Upper lobe of left lung (tissue), 6 donors: ENCODE data around the gene NUP98. TPM values are rescaled to one million over a fixed set of nuclear protein-coding genes. Genes with fewer than 3 reads are reported as not detected.

Source experiments
- ATAC-seq, 2 donors: fragments of 200-7000 bp; cut with Tn5 transposase; one replicate each; pipeline ENCODE4 v1.9.1; 2022; ENCODE audit warnings: mild to moderate bottlenecking in 2 of 2, moderate library complexity in 2 of 2; ENCODE audit not compliant: low FRiP score in 2 of 2
- DNase-seq, 2 donors: peaks; one replicate each; pipeline ENCODE4 v3.0.0-alpha.2; 2019 to 2020
- H3K27ac ChIP-seq, 4 donors: fragments of 200-600 bp; sonication (generic); one replicate each; pipeline ENCODE4 v1.5.1; 2016 to 2019
- H3K27me3 ChIP-seq, 4 donors: fragments of 200-600 bp; sonication (generic); one replicate each; pipeline ENCODE4 v1.5.1; 2017 to 2019
- H3K36me3 ChIP-seq, 4 donors: fragments of 200-600 bp; sonication (generic); one replicate each; pipeline ENCODE4 v1.5.1; 2016 to 2019
- H3K4me1 ChIP-seq, 4 donors: fragments of 200-600 bp; sonication (generic); one replicate each; pipeline ENCODE4 v1.5.1; 2018 to 2019
- H3K4me3 ChIP-seq, 4 donors: fragments of 200-600 bp; sonication (generic); one replicate each; pipeline ENCODE4 v1.5.1; 2017 to 2019; ENCODE audit warnings: mild to moderate bottlenecking in 2 of 4, moderate library complexity in 1 of 4
- H3K9me3 ChIP-seq, 4 donors: fragments of 200-600 bp; sonication (generic); one replicate each; pipeline ENCODE4 v1.5.1; 2018 to 2019
- EP300 ChIP-seq, 4 donors: sonication (generic); formaldehyde crosslinking; IDR thresholded peaks; one replicate each; pipeline ENCODE4 v1.5.1; 2017; ENCODE audit warnings: antibody characterized with exemption in 4 of 4, control low read depth in 2 of 4
- POLR2A ChIP-seq, 4 donors: fragments of 450-650 bp; IDR thresholded peaks; one replicate each; pipeline ENCODE4 v1.5.1; 2016 to 2017; ENCODE audit warnings: antibody characterized with exemption in 4 of 4, mild to moderate bottlenecking in 2 of 4
- POLR2AphosphoS5 ChIP-seq, 2 donors: sonication (generic); formaldehyde crosslinking; IDR thresholded peaks; one replicate each; pipeline ENCODE4 v1.5.1; 2017; ENCODE audit warnings: antibody characterized with exemption in 2 of 2
- WGBS, 2 donors: methylation state at CpG; one replicate each; pipeline ENCODE4 v1.1.5; 2017 to 2018; 5-methylcytosine and 5-hydroxymethylcytosine counted together
- total RNA-seq, 6 donors: library from RNA; depleted of rRNA in 4 of 6; stranded (reverse); fragments of >200 nt in 4 of 6; gene quantifications; one replicate each; pipeline versions ENCODE4 v1.1.0 to v1.2.1, GENCODE V29; 2016 to 2021
- TF ChIP-seq, protein P1 (sequence below), 6 experiments: fragments of 450-650 bp in 4 of 6; fragments of 200-600 bp in 2 of 6; sonication (generic) in 2 of 6; IDR thresholded peaks; one replicate each; pipeline ENCODE4 v1.5.1; 2016 to 2019; ENCODE audit warnings: antibody characterized with exemption in 6 of 6
- donor health status: DM: no; HTN: no; CAD: no; lungs with moderate emphysema.
- donor health status: DM: no; HTN: yes; CAD: no; lungs with severe emphysema.

Gene NUP98
- total RNA-seq, 6 donors from 2014 or later: 66.6 to 127 (median 86.1) TPM

DNA sequence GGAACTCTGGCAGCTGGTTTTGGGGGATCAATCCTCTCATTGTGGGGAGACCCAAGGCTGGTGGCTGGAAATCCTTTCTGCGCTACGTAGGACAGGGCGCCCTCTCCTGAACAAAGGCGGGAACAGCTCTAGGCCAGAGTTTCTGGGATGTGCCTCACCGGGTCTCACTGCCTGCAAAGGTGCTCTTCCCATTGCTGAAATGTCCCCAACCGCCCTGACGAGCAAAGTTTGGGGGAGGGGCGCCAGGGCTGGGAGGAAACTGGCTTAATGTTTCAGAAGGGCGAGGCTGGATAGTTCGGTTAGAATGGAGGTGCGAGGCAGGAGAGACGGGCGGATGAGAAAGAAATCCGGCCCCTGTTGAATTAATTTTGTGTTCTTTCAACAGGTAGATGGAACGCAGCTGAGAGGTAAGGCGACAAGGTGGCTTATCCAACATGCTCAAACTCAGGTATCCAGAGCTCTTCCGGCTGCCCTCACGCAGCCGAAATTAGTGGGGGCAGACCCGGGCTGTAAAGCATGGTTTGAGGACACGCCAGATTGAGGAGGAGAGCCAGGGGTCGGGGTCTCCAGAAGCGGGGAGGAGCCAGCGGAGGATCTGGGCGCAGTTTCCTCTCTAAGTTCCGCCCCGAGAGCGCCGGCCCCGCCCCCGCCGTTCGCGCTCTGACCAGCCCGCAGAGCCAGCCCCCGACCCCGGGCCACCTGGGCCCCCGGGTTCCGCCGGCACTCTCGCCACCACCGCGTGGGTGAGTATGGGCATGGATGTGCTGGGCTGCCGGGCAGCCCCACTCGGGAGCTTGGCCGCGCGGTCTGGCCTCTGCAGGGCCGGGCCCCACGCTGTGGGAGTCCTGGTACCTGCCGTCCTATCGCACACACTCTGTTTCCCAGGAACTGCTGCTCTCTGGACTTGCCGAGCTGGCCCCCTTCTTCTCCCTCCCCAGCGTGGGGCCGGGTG, 10.8 kb upstream of the NUP98 start, which contains the start of gene PGAP2:
TSS of gene PGAP2 (plus strand) at position 652 of the 952 bp plus-strand sequence. CDS start 2,700 bp downstream, outside the sequence.
- H3K4me3 ChIP-seq: peak within 1 kb of the TSS; percentile 37 to 93 (median 73)
- TF ChIP-seq, protein P1, sequence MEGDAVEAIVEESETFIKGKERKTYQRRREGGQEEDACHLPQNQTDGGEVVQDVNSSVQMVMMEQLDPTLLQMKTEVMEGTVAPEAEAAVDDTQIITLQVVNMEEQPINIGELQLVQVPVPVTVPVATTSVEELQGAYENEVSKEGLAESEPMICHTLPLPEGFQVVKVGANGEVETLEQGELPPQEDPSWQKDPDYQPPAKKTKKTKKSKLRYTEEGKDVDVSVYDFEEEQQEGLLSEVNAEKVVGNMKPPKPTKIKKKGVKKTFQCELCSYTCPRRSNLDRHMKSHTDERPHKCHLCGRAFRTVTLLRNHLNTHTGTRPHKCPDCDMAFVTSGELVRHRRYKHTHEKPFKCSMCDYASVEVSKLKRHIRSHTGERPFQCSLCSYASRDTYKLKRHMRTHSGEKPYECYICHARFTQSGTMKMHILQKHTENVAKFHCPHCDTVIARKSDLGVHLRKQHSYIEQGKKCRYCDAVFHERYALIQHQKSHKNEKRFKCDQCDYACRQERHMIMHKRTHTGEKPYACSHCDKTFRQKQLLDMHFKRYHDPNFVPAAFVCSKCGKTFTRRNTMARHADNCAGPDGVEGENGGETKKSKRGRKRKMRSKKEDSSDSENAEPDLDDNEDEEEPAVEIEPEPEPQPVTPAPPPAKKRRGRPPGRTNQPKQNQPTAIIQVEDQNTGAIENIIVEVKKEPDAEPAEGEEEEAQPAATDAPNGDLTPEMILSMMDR (IDR thresholded peaks at IDR 0.05): peak; percentile 69 to 74 (median 72)
- TF ChIP-seq POLR2AphosphoS5 (IDR thresholded peaks at IDR 0.05): peak; percentile 18 to 22
- TF ChIP-seq POLR2A (IDR thresholded peaks at IDR 0.05): no peak
- no peak for TF ChIP-seq EP300 (IDR thresholded peaks at IDR 0.05)
- H3K36me3 ChIP-seq: no peaks in the 10 kb centered on the region
- H3K9me3 ChIP-seq: no peaks in the 10 kb centered on the region
- no peaks in the 10 kb centered on the region for H3K27me3 ChIP-seq
- ATAC-seq: peak; percentile 88 to 94
- H3K4me1 ChIP-seq: peaks cover 3 to 19% (median 12%) of the 10 kb centered on the region in 4 donors
- peak within 1 kb of the TSS; percentile 65 to 89 (median 79) for H3K27ac ChIP-seq
- DNase-seq: peak; percentile 82 to 96
- 1 to 2% methylated on average over 15 to 50 of the region's 55 CpGs for WGBS, 2 donors

DNA sequence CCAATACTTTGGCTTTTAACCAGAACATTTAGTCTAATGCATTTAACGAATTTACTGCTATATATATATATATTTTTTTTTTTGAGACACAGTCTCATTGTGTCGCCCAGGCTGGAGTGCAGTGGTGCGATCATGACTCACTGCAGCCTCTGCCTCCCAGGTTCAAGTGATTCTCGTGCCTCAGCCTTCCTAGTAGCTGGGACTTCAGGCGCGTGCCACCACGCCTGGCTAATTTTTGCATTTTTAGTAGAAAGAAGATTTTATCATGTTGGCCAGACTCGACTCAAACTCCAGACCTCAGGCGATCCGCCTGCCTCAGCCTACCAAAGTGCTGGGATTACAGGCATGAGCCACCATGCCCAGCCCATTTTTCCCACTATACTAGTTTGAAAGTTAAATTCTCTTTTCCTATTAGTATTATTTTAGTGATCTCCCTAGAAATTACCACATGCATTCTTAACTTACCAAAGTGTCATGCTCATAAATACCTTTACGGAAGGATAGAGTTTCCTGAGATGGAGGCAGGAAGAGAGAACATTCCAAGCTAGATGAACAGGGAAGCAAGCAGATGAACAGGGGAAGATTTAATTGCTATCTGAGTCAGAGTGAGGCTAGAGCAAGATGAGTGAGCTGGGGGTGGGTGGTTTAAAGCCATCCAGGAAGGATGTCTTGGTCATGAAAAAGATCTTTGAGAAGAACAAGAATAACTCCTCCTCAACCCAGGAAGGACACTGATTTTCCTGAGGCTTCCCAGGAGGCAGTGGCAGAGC, 6.6 kb upstream of the NUP98 start:
- ATAC-seq: no peak
- H3K36me3 ChIP-seq: no peaks in the 10 kb centered on the region
- no peak for DNase-seq

DNA sequence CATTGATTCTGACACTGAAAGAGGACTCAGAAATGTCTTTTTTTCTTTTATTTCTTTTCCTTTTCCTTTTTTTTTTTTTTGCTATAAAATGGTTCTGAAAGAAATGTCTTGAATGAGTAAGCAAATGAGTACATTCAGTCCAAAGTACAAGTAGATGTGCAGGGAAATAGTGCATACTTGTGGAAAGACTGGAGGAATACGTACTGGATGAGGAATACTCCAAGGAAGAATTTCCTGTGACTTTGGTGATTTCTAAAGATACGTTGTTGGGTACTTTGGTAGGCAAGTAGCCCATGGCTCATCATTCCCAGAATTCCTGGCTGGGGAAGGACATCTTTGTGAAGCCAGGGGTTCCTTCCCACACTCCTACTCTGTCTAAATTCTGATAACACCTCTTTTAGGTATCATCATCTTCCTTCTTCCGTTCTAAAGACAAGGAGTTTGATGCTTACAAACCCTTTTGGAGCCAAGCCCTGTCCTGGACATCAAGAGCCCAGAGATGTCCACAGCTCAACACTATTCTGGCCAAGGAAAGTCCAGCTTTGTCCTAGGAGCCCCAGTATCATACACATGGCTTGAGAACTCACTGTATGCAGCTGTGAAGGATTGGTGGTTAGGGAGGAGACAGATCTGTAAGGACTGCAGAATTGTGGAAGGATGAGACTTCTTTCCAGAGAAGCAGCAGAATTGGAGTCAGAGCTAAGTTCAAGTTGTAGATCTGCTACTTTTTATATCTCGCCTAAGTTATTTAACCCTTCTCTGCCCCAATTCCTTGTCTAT, 4.8 kb upstream of the NUP98 start:
- Histone ChIP-seq H3K9me3 (no peaks in the 10 kb centered on the region), H3K27ac (no peak overlapping the region), H3K27me3 (no peaks in the 10 kb centered on the region), H3K36me3 (no peaks in the 10 kb centered on the region), H3K4me3 (no peak overlapping the region), H3K4me1 (peaks cover 4 to 9% (median 7%) of the 10 kb centered on the region in 4 donors)
- TF ChIP-seq EP300 (IDR thresholded peaks at IDR 0.05): no peak
- no peak for TF ChIP-seq POLR2AphosphoS5 (IDR thresholded peaks at IDR 0.05)
- TF ChIP-seq, protein P1 (IDR thresholded peaks at IDR 0.05): no peak
- no peak for TF ChIP-seq POLR2A (IDR thresholded peaks at IDR 0.05)
- WGBS, 2 donors: 79 to 87% methylated on average over 4 of the region's 4 CpGs
- DNase-seq (no peak), ATAC-seq (no peak)

More for the DNA sequence above, 6.6 kb upstream of the NUP98 start:
- no peaks in the 10 kb centered on the region for H3K27me3 ChIP-seq
- no peak overlapping the region for H3K4me3 ChIP-seq
- H3K4me1 ChIP-seq: peaks cover 3 to 10% (median 6%) of the 10 kb centered on the region in 4 donors
- no peaks in the 10 kb centered on the region for H3K9me3 ChIP-seq
- 85 to 87% methylated on average over 11 of the region's 11 CpGs for WGBS, 2 donors
- H3K27ac ChIP-seq: no peak overlapping the region
- no peak for TF ChIP-seq POLR2AphosphoS5 (IDR thresholded peaks at IDR 0.05)
- TF ChIP-seq POLR2A (IDR thresholded peaks at IDR 0.05): no peak
- TF ChIP-seq, protein P1 (IDR thresholded peaks at IDR 0.05): no peak
- no peak for TF ChIP-seq EP300 (IDR thresholded peaks at IDR 0.05)

DNA sequence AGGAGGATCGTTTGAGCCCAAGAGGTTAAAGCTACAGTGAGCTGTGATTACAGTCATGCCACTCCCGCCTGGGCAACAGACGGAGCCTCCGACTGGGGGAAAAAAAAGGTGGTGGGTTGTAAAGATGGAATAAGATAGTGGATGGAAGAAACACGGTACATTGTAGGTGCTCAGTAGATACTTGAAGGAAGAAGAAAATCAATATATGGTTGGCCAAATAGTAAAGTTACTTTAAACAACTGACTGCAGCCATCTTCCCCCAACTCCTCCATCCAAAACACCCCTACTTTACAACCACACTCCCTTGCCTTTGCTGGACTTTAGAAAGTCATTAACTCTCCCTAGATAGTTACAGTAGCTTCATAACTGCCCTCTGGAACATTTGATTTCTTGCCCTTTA, 2.5 kb upstream of the NUP98 start:
- Histone ChIP-seq H3K4me1 (peaks cover 16 to 27% (median 21%) of the 10 kb centered on the region in 4 donors), H3K36me3 (no peaks in the 10 kb centered on the region), H3K9me3 (no peaks in the 10 kb centered on the region), H3K4me3 (no peak overlapping the region), H3K27ac (no peak overlapping the region), H3K27me3 (no peaks in the 10 kb centered on the region)
- WGBS, 2 donors: 87 to 88% methylated on average over 4 to 5 of the region's 5 CpGs
- DNase-seq: no peak
- TF ChIP-seq EP300 (IDR thresholded peaks at IDR 0.05) (no peak), POLR2AphosphoS5 (IDR thresholded peaks at IDR 0.05) (no peak), POLR2A (IDR thresholded peaks at IDR 0.05) (no peak)
- TF ChIP-seq, protein P1 (IDR thresholded peaks at IDR 0.05): no peak
- ATAC-seq: no peak
